Measurements from ENCODE around the gene BARHL1.

GRCh38 chr9:132602207-132602606 is 19.8 kb downstream of the BARHL1 start:
- TF ChIP-seq POLR2A (IDR thresholded peaks at IDR 0.05) (no peak), CTCF (IDR thresholded peaks at IDR 0.05) (no peak), POLR2AphosphoS5 (IDR thresholded peaks at IDR 0.05) (no peak), EP300 (IDR thresholded peaks at IDR 0.05) (no peak)
